Thyroid gland (tissue), 4 donors: ENCODE data around the gene TUBGCP2.

Experiments
- POLR2A ChIP-seq, 2 donors: fragments of 450-650 bp; IDR thresholded peaks; one replicate each; pipeline ENCODE4 v1.6.1; 2017; ENCODE audit warnings: antibody characterized with exemption in 2 of 2, mild to moderate bottlenecking in 2 of 2, moderate library complexity in 1 of 2
- TF ChIP-seq, protein P1 (sequence below), 6 experiments: fragments of 200-600 bp in 3 of 6; fragments of 450-650 bp in 3 of 6; sonication (generic) in 3 of 6; IDR thresholded peaks; one replicate each; pipeline ENCODE4 v1.5.1; 2016 to 2019; ENCODE audit warnings: antibody characterized with exemption in 6 of 6, mild to moderate bottlenecking in 2 of 6, inconsistent platforms in 1 of 6, moderate library complexity in 1 of 6

DNA sequence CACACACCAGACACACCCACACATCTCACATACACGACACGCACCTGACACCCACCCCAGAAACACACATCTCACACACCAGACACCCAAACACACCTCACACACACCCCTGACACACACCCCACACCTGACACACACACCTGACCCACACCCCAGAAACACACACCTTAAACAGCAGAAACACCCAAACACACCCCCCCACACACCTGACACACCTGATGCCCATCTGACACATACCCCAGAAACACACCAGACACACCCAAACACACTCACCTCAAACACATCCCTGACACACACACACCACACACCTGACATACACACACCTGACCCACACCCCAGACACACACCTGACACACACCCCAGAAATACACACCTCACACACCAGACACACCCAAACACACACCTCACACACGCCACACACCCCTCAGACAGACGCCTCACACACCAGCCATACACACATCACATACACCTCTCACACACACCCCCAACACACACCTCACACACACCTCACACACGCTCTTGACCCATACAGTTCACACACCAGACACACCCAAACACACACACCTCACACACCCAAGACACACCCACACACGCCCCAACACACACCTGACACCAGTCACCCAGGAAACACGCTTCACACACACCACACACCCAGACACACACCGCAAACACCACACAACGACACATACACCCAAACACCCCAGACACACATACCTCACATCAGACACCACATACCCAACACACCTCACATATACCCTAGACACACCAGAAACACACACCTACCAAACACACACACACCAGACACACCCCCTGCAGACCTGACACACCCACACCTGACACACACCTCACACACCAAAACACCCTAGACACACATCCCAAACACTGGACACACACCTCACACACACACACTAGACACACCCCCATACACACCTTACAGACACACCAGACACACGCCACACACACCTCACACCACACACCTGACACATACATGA lies 29.7 kb upstream of the TUBGCP2 start:
- TF ChIP-seq POLR2A (IDR thresholded peaks at IDR 0.05) = no peak
- TF ChIP-seq, protein P1, sequence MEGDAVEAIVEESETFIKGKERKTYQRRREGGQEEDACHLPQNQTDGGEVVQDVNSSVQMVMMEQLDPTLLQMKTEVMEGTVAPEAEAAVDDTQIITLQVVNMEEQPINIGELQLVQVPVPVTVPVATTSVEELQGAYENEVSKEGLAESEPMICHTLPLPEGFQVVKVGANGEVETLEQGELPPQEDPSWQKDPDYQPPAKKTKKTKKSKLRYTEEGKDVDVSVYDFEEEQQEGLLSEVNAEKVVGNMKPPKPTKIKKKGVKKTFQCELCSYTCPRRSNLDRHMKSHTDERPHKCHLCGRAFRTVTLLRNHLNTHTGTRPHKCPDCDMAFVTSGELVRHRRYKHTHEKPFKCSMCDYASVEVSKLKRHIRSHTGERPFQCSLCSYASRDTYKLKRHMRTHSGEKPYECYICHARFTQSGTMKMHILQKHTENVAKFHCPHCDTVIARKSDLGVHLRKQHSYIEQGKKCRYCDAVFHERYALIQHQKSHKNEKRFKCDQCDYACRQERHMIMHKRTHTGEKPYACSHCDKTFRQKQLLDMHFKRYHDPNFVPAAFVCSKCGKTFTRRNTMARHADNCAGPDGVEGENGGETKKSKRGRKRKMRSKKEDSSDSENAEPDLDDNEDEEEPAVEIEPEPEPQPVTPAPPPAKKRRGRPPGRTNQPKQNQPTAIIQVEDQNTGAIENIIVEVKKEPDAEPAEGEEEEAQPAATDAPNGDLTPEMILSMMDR (IDR thresholded peaks at IDR 0.05) = no peak
